GM19463 (cell line): ENCODE data around the gene RSPO1.
"Not testable (repeated sequence)": the region's sequence is repeated elsewhere in the genome, so short reads cannot be mapped to it uniquely, and the experiment has no call there.

Experiments used
- ATAC-seq: cut with Tn5 transposase; IDR thresholded peaks from one replicate; pipeline ENCODE4 v1.9.1; 2021; ENCODE audit warnings: mild to moderate bottlenecking, moderate library complexity; ENCODE audit not compliant: unreplicated experiment

The RSPO1 gene

GRCh38 chr1:37622131-37622530 lies 12.6 kb downstream of the RSPO1 start:
- no peak for ATAC-seq

- ATAC-seq, result no peak
Measured at GRCh38 chr1:37621326-37621870, 13.3 kb downstream of the RSPO1 start.

- no peak for ATAC-seq
Measured at GRCh38 chr1:37620707-37621106, 14.0 kb downstream of the RSPO1 start.

GRCh38 chr1:37616330-37616729 lies 18.4 kb downstream of the RSPO1 start:
- ATAC-seq, result no peak

- ATAC-seq, result no peak
Measured at GRCh38 chr1:37614105-37614504, 20.6 kb downstream of the RSPO1 start.

- no peak for ATAC-seq
Measured at GRCh38 chr1:37612186-37612585, 22.5 kb downstream of the RSPO1 start.

GRCh38 chr1:37609994-37610393 lies 24.7 kb downstream of the RSPO1 start:
- ATAC-seq, result no peak

GRCh38 chr1:37609002-37609401 lies 25.7 kb downstream of the RSPO1 start:
- ATAC-seq, result no peak

GRCh38 chr1:37606481-37607263 lies 28.0 kb downstream of the RSPO1 start:
- ATAC-seq, result no peak

GRCh38 chr1:37605806-37606474 lies 28.8 kb downstream of the RSPO1 start:
- ATAC-seq, result no peak

GRCh38 chr1:37605061-37605650 lies 29.5 kb downstream of the RSPO1 start:
- ATAC-seq, result no peak

GRCh38 chr1:37602750-37603694 lies 31.7 kb downstream of the RSPO1 start:
- ATAC-seq, result no peak

- ATAC-seq, result no peak
Measured at GRCh38 chr1:37601441-37601840, 33.3 kb downstream of the RSPO1 start.

GRCh38 chr1:37599940-37600339 lies 34.8 kb downstream of the RSPO1 start:
- no peak for ATAC-seq

GRCh38 chr1:37596182-37596667 lies 38.5 kb downstream of the RSPO1 start:
- no peak for ATAC-seq

- ATAC-seq, result peak; percentile 100
Measured at GRCh38 chr1:37595440-37596181, 39.1 kb downstream of the RSPO1 start, which contains the start of gene GNL2. TSS of gene GNL2 (minus strand) at chr1:37595937. CDS start at chr1:37595822, 115 bp downstream.

GRCh38 chr1:37593726-37594125 lies 41.0 kb downstream of the RSPO1 start:
- ATAC-seq, result no peak

GRCh38 chr1:37588939-37589338 lies 45.8 kb downstream of the RSPO1 start:
- no peak for ATAC-seq

- not testable (repeated sequence) for ATAC-seq
Measured at GRCh38 chr1:37584544-37584943, 50.1 kb downstream of the RSPO1 start.

GRCh38 chr1:37575692-37576091 lies 59.0 kb downstream of the RSPO1 start:
- ATAC-seq, result no peak
